Measurements from ENCODE around the gene SLC26A1.

DNA sequence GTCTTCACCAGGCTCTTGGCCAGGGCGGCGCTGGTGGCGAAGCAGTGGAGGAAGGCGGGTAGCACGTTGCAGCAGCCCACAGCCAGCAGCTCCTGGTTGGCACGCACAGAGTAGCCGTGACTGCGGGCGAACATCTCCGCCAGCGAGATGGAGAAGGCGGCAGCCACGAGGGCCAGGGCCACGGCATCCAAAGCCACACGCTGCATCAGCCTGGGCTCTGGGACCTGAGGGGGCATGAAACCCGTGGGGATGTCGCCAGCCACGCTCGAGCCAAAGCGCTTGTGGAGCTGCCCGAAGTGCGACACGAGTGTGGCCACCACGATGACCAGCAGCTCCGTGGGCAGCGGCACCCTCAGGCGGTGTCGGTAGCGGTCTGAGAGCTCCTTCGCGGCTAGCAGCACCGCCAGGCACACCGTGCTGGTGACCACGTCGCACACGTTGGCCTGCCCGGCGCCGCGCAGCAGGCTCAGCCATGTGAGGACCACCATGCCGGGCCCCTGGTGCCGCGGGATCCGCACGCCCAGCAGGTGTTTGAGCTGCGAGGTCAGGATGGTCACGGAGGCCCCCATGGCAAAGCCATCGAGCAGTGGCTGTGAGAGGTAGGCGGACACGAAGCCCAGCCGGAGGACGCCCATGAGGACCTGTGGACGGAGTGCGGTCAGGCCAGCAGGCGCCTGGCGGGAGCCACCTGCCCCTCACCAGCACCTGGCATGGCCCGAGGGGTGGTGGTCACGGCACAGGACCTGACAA is 3.3 kb downstream of the SLC26A1 start:
- no peak for TF ChIP-seq POLR2AphosphoS5 (IDR thresholded peaks at IDR 0.05)
- TF ChIP-seq, protein P1, sequence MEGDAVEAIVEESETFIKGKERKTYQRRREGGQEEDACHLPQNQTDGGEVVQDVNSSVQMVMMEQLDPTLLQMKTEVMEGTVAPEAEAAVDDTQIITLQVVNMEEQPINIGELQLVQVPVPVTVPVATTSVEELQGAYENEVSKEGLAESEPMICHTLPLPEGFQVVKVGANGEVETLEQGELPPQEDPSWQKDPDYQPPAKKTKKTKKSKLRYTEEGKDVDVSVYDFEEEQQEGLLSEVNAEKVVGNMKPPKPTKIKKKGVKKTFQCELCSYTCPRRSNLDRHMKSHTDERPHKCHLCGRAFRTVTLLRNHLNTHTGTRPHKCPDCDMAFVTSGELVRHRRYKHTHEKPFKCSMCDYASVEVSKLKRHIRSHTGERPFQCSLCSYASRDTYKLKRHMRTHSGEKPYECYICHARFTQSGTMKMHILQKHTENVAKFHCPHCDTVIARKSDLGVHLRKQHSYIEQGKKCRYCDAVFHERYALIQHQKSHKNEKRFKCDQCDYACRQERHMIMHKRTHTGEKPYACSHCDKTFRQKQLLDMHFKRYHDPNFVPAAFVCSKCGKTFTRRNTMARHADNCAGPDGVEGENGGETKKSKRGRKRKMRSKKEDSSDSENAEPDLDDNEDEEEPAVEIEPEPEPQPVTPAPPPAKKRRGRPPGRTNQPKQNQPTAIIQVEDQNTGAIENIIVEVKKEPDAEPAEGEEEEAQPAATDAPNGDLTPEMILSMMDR (IDR thresholded peaks at IDR 0.05): no peak

Data from suprapubic skin (tissue), 3 donors.